ENCODE measurements around the gene PPP1R15B.

The PPP1R15B gene

DNA sequence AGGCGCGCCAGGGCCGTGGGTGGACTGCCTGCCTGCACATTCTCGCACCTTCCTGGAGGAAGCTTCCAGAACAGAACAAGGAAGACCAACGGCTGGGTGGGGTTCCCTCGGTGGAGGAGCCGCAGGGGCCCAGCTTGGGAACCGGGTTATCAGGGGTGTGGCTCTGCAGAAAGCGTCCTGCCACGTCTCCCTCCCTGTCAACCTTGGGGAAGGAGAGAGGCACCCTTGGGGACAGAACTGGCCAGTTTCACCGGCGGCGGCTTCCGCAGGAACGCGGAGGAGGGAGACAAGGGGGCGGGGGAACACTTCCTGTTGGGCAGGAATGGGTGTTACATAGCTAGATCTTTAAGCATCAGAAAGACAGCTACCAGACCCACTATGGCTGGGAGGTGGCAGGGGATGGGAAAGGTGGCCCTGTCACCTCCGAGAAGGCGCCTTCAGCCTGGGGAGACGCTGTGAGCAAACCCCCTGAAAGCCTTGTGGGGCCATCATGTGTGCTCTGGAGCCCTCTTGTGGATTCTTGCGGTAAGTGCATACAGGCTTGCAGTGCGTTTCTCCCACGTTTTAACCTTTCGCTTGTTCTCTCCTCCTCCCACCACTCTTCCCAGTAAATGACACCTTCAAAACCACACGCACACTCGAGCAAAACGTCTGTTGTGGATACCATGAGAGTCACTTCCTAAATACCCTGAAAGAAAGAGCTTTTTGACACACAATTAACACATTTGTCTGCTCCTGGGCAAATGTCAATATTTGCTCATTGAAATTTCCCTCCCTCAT is 48.1 kb downstream of the PPP1R15B start:
- DNase-seq, result peak; percentile 62

GRCh38 chr1:204362984-204363334 is 48.7 kb downstream of the PPP1R15B start:
- DNase-seq, result no peak

DNA sequence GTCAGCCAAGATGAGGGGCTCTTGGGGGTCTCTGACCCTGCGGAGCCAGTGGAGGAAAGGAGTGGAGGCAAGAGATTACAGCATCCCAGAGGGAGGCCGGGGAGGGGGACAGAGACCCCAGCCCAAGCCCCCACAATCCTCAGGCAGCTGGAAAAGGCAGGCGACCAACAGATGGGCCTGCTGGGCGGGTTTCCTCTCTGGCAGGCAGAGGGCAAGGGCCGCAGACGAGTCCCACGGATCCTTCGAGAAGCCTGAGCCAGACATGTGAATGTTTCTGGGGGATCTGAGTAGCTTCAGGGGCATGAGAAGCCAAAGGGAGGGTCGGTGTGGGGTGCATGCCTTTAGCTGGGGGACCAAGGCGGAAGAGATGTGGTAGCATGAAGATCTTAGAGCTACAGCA is 49.8 kb downstream of the PPP1R15B start:
- no peak for DNase-seq

GRCh38 chr1:204361341-204361771 is 50.3 kb downstream of the PPP1R15B start:
- no peak for DNase-seq

DNA sequence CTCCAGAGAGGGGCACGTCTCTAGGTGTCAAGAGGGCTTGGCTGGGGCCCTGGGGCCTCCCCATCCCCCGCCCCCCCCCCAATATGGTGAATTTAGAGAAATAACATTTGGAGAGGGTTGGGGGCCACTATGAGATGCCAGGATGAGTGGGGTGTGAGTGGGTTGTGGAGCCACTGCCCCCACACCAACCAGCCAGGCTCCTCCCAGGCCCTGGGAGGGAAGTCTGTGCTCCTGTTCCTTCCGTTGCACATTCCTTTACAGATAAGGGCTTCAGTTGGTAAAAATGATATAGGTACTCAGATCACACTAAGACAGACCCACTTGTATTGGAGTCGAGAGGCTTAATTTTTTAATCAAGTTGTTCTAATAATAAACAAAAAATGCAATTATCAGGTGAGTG is 51.3 kb downstream of the PPP1R15B start:
- no peak for DNase-seq

DNA sequence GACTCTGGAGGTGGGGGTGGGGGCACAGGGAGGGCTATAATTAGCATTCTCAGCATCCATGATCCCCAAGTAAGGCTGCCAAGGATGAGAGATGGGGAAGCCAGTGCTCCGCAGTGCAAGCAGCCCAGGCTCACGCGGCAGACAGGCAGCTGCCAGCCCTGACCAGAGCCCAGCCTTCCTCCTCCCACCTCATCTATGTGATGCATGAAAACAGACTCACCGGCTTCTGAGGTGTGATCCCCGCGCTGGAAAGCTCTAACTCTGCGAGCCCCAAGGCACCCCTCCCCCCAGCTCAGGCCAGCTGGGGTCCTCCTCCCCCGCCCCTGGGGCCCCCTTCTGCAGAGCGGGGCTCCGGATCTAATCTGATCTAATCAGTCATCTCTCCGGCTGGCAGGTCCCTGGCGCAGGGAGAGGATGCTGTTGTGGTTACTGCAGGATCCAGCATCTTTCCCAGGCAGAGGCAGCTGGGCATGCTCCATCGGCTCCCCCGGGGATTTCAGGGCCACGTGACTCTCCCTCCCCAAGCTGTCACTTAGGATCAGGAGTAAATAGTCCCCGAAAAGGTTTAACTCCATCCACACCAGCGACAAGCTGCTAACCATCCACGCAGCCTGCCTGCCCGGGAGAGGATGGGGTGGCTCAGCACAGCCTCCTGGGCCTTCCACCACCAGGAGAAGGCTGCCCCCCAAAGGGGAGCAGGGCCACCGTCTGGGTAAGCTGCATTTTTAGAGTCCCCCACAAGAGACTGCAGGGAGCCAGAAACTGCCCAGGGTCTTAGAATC is 52.0 kb downstream of the PPP1R15B start, which contains the start of gene PLEKHA6:
PLEKHA6 (minus strand) TSS at position 456 of the 782 bp plus-strand sequence. CDS start 86,202 bp downstream, outside the sequence.
- peak; percentile 69 for DNase-seq

- no peak for DNase-seq
Observed at GRCh38 chr1:204359131-204359473, 52.5 kb downstream of the PPP1R15B start.

DNA sequence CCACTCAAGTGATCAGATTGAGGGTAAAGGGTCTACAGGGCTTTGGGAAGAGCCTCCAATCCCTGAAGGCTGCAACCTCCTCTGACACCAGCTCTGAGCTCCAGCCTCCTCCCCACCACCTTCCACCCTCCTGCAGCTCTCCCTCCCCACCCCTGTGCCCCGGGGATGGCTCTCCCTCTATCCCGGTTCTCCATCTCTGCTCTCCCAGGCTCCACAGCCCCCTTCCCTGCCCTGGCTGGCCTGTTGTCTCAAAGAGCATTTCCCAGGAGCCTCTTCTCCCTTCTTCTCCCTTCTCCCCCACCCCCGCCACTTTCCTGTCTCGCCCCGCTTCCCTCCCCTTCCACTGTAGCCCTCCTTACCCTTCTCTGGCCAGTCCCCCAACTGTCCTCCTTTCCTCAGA is 53.0 kb downstream of the PPP1R15B start:
- DNase-seq, result no peak

GRCh38 chr1:204357551-204358490 is 53.8 kb downstream of the PPP1R15B start:
- no peak for DNase-seq

- DNase-seq, result no peak
Observed at GRCh38 chr1:204356997-204357396, 54.6 kb downstream of the PPP1R15B start.

- DNase-seq, result no peak
Observed at GRCh38 chr1:204355913-204356312, 55.7 kb downstream of the PPP1R15B start.

DNA sequence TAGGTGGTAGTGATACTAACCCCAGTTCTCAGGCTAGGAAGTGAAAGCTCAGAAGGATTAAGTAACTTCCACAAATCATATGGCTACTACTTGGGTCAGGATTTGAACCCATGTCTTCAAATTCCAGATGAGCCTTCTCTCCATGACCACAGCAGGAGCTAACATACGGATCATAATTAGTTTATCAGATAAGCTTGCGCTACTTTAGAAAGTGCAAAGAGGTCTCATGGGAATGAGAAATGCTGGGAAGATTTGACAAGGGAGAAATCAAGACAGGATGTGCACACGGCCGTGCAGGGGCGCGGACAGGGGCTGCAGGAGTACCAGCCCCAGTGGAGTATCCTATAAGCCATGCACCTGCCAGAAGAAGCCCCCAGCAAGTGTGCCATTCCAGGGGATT is 57.0 kb downstream of the PPP1R15B start:
- no peak for DNase-seq
